T-helper 2 cell treated with Interferon-gamma antibody and Interleukin-4, amounts not matched to agents 100 ng/mL and 5 ng/mL, for 36 hours (primary cell): ENCODE data around the gene CLGN. TPM values are rescaled to one million over a fixed set of nuclear protein-coding genes. Genes with fewer than 3 reads are reported as not detected.

ENCODE experiments used
- intact Hi-C: fragments of 100-400 bp; cut with micrococcal nuclease; formaldehyde crosslinking; loops from one replicate; pipeline ENCODE4 v1.15.1; 2023
- total RNA-seq: library from RNA; stranded (reverse); gene quantifications from 2 replicates; pipeline ENCODE4 v1.2.3, GENCODE V29; 2022

CLGN gene
- total RNA-seq, 1 donor from 2014 or later, result 0.18 TPM

GRCh38 chr4:140343303-140343702 lies 84.1 kb downstream of the CLGN start:
- intact Hi-C loops, result no loop called here

GRCh38 chr4:140342620-140343019 lies 84.8 kb downstream of the CLGN start:
- intact Hi-C loops, result no loop called here

Other genes starting within 250 kb of the CLGN start
- 21.5 and 23.0 TPM in 2 replicates for gene SCOC, start 54.0 kb downstream of the CLGN start, total RNA-seq
- not detected in 2 replicates for gene MGAT4D, start 70.6 kb upstream of the CLGN start, total RNA-seq
- gene ELMOD2, start 96.5 kb upstream of the CLGN start, total RNA-seq, result 13.3 and 15.9 TPM in 2 replicates
- gene UCP1, start 141.3 kb upstream of the CLGN start, total RNA-seq, result not detected in 2 replicates